GM10248 (cell line): ENCODE data around the gene GGPS1.

Experiments used
- CTCF ChIA-PET: fragments of 300-600 bp; sonication (Branson Sonifier 250); formaldehyde crosslinking; extraction: SDS; loops from one replicate; lab custom pipeline; 2021; ENCODE audit warnings: antibody characterized with exemption; lab: Yijun Ruan, JAX
- POLR2A ChIA-PET: fragments of 350-650 bp; sonication (Branson Sonifier 250); formaldehyde crosslinking; extraction: SDS; loops from one replicate; lab custom pipeline; 2020; ENCODE audit warnings: antibody characterized with exemption; lab: Yijun Ruan, JAX
- DNase-seq: peaks from one replicate; pipeline ENCODE4 v3.0.0; 2012; ENCODE audit errors: extremely low spot score
- CTCF ChIP-seq: IDR thresholded peaks from 2 replicates; pipeline ENCODE4 v1.5.1; 2012; ENCODE audit warnings: mild to moderate bottlenecking, low read depth; ENCODE audit errors: extremely low read depth, missing control alignments, control extremely low read depth

Gene GGPS1

GRCh38 chr1:235292790-235293189 is 35.6 kb upstream of the GGPS1 start:
- DNase-seq, result no peak
- no peak for TF ChIP-seq CTCF
- POLR2A ChIA-PET, result interaction anchor here (1.0 kb wide), 1 partner anchor 21 kb away, joined by 3 read pairs; no protein-coding TSS in a partner anchor
- CTCF ChIA-PET, result interaction anchor here (1.0 to 1.1 kb wide), 3 partner anchors 12 to 40 kb away, joined by 3 read pairs; no protein-coding TSS in a partner anchor

GRCh38 chr1:235293322-235293942 is 34.9 kb upstream of the GGPS1 start:
- no peak for DNase-seq
- ChIA-PET CTCF (interaction anchor here (1.0 to 1.1 kb wide), 3 partner anchors 12 to 40 kb away, joined by 3 read pairs; no protein-coding TSS in a partner anchor), POLR2A (interaction anchor here (1.0 kb wide), 1 partner anchor 20 kb away, joined by 3 read pairs; no protein-coding TSS in a partner anchor)
- TF ChIP-seq CTCF, result no peak

- ChIA-PET CTCF (no interaction called here), POLR2A (no interaction called here)
- TF ChIP-seq CTCF, result no peak
- no peak for DNase-seq
Measured at GRCh38 chr1:235295902-235296350, 32.4 kb upstream of the GGPS1 start.

- DNase-seq, result no peak
- ChIA-PET CTCF (no interaction called here), POLR2A (no interaction called here)
- TF ChIP-seq CTCF, result no peak
Measured at GRCh38 chr1:235296729-235297128, 31.6 kb upstream of the GGPS1 start.

- ChIA-PET CTCF (no interaction called here), POLR2A (no interaction called here)
- no peak for DNase-seq
- TF ChIP-seq CTCF, result no peak
Measured at GRCh38 chr1:235297579-235297978, 30.8 kb upstream of the GGPS1 start.

GRCh38 chr1:235298758-235299157 is 29.6 kb upstream of the GGPS1 start:
- ChIA-PET CTCF (interaction anchor here (0.8 to 2.5 kb wide), 4 partner anchors 15 to 117 kb away, joined by 3 to 8 read pairs (median 6); no protein-coding TSS in a partner anchor), POLR2A (interaction anchor here (0.6 to 0.8 kb wide), 2 partner anchors 13 to 15 kb away, joined by 3 read pairs; no protein-coding TSS in a partner anchor)

More at GRCh38 chr1:235298758-235299157, 29.6 kb upstream of the GGPS1 start:
- no peak for TF ChIP-seq CTCF
- DNase-seq, result no peak
